GM18526 (cell line): ENCODE results near the gene USP12.

Source experiments
- POLR2A ChIP-seq: IDR thresholded peaks from 3 replicates; pipeline ENCODE4 v1.6.1; 2011; ENCODE audit not compliant: insufficient read length; ENCODE audit errors: extremely low read depth

The USP12 gene

DNA sequence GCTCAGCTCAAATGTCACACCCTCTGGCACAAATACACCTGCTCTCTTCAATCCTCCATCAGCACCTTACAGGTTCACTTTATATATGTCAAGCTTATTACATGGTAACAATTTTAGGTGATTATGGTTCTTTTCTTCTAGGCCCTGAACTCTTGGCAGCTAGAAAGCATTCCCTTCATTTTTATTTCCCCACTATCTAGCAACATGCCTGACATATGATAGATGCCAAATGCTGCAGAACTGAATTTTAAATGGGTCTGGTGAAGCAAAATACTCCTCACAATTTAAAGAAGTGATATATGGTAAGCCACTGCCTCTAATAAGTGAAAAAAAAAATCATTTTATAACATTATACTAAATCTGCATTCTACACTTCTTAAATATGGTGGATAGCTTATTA, 95.2 kb downstream of the USP12 start:
- TF ChIP-seq POLR2A: no peak

DNA sequence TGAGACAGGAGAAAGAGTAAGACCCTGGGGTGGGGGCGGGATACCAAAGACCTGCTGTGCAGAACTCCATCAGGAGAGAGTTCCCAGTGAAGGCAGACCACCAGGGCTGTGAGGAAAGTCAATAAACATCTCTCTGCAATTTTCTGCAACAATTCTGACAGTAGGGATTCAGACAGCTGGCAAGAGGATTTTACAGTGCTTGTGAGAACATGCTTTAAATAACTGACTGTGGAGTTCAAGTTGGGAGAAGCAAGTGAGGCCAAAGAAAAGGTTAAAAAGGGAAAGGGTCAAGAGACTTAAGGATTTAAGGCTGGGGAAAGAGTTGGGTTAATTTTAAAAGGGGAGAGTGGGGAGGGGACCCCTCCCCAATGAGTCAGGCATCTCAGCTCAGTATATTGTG, 98.4 kb downstream of the USP12 start:
- no peak for TF ChIP-seq POLR2A

DNA sequence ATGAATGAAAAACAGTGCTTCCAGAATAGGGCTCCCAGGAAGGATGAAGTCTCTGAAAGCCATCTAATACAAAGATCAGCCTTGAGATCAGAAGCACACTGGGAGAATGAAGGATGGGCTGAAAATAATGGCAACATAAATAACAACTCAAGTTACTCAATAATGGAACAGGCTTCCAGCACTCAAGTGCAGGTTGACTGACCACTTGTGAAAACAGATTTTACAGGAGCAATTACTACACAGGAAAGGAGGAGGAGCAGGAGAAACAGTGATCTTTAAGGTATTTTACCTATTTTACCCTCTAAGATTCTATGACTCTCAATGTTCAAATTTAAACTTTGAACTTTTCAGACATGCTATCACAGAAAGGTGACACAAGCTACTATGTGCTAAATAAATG, 106.0 kb downstream of the USP12 start:
- TF ChIP-seq POLR2A: no peak

DNA sequence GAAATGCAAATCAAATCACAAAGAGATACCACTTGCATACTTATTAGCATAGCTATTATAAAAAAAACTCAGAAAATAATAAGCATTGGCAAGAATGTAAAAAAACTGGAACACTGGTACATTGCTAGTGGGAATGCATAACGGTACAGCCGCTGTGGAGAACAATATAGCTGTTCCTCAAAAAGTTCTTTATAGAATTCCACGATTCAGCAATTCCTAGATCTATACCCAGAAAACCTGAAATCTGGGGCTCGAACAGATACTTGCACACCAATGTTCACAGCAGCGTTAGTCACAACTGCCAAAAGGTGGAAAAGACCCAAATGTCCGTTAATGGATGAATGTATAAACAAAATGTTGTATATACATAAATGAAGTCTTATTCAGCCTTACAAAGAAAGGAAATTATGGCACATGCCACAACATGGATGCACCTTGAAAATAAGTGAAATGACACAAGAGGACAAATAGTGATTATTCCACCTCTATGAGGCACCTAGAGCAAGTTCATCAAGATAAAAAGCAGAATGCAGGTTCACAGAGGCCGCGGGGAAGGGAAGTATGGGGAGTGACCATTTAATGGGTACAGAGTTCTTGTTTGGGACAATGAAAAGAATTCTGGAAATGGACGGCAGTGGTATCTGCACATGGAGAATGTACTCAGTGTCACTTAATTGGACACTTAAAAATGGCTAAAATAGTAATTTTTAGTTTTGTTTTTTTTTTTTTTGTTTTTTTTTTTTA, 107.2 kb downstream of the USP12 start:
- no peak for TF ChIP-seq POLR2A

DNA sequence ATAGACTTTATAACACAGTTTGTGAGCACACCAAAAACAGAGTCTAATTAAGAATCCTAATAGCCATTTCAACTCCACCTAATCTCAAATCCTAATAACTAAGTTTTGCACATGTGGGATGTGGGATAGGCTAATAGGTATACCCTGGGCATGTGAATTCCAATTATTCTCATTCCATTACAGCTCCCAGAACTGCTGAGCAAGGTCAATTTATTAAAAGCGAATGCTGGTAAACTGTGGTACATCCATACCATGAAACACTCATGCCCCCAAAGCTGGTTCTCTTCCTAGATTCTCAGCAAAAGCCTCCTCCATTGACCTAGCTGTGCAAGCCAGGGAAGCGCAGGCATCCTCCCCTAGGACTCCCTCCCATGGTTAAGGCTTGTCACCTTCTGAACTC, 113.8 kb downstream of the USP12 start:
- no peak for TF ChIP-seq POLR2A

DNA sequence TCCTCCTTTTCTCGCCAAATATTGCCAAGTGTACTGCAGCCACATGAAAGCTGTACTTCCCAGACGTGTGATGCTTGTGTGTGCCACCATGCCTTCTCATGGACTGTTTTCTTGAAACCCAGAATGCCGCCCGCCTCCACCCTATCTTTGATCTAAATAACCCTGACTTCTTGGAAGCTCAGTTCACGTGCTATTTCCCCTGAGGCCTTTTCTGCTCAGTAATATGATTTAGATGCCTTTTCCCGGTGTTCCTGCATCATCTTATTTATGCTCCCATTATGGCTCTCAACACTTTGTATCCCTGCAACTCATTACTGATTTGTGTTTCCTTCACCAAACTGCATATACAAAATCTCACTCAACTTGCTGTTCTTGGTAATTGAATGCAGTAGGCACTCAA, 116.1 kb downstream of the USP12 start:
- no peak for TF ChIP-seq POLR2A

DNA sequence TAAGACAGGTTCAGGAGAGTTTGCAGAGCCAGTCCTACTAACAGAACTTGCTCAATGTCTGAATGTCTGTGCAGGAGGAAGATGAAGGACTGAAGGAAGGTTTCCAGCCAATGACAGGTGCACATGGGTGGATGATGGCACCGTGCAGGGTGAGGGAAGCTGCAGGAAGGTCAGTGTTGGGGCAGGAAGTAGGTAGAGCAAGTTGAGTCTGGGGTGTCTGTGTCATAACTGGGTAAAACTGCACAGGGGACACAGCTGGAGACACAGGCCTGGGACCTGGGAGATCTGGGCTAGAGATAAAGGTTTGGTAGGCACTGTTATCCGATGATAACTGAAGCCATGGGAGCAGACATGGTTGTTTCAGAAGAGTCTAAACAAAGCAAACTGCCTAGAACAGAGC, 116.9 kb downstream of the USP12 start:
- TF ChIP-seq POLR2A: no peak

DNA sequence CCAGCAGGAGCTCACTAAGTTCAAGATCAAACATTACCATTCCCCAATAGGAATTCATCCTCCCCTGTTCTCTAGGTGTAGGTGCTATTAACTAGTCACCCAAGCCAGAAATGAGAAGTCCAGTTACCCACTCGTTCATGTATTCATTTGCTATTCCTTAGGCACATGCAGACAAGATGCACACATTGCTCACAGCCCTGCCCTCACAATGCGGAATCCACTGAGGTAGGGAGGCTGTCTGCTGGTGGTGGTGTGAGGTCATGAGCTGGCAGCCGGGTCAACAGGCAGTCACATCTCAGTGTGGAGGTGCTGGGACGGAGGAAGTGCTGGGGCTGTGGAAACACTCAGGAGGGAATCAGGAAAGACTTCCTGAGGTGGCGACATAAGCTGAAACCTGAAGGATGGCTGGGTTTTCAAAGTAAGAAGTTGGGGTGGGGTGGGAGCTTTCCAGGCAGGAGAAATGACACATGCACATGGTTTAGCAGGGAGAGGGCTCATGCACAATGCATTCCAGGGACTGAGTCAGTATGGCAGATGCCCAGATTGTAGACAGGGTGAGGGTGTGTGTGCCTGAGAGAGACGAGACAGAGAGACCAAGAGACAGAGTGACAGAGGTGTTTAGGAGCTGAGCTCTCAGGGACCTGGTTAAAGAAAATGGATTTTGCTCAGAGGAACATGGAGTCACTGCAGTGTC, 117.6 kb downstream of the USP12 start:
- TF ChIP-seq POLR2A: no peak

DNA sequence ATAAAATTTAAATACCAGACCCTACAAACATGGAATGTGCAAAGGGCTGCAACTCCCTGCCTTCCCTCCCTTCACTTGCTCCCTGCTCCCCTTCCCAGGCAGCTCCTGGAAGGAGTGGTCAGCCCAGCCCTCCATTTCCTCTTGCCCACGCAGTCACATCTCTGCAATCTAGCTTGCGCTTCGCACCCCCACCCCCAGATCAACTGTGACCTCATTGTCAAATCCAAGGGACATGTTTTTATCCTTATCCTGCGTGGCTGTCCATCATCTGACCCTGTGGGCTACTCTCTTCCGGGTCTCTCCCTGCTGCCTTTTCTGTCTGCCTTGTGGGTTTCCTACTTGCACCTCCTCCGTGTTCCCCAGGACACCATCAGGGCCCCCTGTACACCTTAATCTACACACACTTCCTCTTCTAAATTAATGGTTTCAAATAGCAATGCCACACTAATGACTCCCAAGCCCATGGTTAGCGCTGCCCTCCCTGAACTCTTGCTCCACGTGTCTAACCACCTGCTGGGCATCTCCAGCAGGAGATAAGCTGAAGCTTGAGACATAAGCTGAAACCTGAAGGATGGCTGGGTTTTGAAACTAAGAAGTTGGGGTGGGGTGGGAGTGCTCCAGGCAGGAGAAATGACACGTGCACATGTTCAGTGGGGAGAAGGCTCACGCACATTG, 118.3 kb downstream of the USP12 start:
- no peak for TF ChIP-seq POLR2A

DNA sequence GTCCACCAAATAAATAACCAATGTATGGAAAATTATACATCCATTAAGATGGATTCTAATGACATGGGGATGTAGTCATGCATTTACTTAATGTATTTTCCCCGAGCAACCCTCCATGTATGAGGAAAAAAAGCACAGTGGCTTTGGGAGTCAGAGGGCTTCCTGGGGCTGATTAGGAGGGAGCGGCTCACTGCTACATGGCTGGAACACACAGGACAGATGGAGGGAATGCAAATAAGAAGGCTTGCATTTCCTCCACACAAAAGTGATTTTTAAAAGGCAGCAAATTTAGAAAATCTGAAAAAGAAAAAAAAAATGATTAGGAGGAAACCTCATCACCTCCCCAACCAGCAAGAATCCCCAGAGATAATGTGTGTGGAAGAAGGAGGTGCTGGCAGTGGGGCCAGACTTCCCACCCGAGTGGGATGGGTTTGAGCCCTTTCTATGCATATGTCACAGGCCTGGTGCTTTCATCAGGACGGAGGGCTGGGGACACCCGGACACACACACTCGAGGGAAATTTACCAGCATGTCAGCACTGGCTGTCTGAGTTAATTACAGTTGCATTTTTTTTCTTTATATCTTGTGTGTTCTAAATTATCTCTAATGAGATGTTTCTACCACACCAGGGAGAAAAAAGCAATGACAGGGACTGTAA, 118.9 kb downstream of the USP12 start:
- no peak for TF ChIP-seq POLR2A

DNA sequence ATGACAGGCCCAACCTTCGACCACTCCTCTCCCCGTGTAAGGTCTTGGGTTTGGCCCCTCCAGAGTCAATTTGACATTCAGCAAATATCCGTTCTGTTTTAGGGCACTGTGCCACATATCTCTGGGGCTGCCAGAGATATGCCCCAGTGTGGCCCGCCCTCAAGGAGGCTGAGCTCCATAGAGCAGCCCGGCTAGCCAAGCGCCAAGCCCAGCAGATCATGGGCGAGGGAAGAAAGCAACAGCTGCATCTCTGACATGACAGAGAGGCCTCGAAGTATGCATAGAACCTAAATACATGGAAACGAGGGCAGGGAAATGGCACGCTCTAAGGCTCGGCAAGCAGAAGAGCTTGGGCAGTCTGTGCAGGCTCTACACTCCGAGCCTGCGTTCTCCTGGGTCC, 124.5 kb downstream of the USP12 start:
- no peak for TF ChIP-seq POLR2A

DNA sequence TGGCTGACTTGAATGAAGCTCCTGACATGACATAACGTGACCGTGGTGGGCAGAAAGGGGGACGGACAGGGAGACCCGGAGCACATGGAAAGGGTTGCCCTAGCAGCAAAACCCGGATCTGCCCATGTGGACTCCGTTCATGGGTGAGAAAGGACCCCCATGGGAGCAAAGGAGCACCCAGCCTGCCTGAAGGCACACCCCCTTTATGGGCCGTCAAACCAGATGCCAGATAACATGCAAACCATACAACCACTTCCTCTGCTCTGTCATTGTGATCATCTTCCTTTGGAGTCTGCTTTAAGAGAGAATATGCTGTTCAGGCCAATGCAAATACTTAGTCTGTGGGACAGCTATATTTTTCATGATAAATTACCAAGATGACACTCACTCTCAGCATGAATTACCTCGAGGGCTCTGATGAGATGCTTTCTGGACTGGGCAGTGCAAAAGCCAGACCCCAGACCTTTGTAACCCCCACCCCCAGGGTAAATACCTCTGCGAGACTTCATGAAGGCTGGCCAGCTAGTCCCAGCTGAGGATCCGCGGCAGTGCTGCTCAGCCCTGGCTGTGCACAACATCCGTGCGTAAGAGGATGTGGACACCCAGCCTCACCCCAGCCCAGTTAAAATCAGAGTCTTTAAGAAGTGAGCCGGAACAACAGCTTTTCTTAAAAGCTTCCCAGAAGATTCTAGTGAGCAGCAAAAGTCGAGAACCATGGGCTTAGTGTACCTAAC, 126.6 kb downstream of the USP12 start:
- TF ChIP-seq POLR2A: no peak

DNA sequence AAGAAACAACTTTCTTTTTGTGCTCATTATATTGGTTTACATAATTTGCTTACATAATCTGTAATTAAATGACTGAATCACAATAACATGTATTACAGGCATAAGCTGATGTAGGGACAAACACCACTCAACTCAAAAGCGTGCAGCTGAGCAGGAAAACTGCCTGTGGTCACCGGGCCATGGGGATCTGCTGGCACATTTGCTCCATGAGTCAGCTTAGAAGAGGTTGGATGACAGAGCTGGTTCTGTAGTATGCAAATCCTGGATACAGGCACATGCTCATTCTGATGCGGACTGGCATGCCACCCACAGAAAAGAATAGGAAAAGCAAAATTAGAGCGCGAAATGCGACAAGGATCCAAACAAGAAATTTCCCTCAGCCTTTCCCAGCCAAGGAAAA, 128.6 kb downstream of the USP12 start:
- TF ChIP-seq POLR2A: no peak

DNA sequence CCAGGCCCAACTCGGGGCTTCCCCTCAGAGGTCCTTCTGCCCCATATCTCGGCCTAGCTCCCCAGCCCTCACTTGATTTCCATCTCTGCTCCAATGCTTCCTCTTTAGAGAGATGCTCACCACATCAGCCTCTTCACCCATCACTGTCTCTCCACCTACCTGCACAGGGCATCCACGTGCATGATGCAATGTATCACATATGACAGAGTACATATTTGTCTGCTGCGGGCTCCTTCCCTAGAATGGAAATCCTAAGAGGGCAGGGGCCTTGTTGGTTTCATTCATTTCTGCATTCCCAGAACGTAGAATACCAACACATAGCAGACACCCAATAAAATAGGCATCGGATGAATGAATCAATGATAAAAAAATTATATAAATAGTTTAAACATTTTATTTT, 130.3 kb downstream of the USP12 start:
- TF ChIP-seq POLR2A: no peak

DNA sequence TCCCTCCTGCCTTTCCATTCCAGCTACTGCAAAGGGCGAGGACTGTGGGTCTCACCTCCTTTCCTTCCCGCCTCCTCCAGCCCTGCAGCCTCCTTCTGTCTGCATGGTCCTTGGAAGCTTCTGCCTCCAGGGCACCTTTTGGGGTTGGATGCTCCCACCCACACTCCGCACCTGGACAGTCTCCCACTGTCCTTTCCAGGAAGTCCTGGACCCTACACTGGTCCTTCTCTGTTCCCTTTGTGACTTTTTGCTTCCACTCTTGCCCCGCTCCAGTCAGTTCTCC, 130.8 kb downstream of the USP12 start:
- TF ChIP-seq POLR2A: no peak

DNA sequence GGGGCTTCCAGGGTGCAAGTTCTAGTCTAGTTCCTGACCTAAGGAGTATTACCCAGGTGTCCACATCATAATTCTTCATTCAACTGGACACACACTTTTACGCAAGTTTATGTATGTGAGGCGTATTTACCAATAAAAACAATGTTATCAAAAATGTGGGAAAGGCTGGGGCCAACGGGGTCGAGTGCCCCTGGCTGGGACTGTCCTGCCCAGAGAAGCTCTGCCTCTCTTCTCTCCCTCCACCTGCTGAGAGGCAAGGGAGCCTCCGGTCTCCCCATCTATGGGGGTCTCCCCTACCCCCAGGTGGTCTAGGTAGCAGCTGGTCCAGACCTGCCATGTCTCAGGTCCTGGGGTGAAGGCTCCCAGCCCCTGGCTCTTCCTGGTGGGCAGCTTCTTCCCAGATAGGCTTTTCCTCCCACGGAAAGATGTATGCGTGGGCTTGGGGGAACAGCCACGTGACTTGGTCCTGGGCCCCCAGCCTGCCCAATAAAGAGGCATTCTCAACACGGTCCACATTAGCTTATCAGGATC, 132.4 kb downstream of the USP12 start:
- TF ChIP-seq POLR2A: no peak

DNA sequence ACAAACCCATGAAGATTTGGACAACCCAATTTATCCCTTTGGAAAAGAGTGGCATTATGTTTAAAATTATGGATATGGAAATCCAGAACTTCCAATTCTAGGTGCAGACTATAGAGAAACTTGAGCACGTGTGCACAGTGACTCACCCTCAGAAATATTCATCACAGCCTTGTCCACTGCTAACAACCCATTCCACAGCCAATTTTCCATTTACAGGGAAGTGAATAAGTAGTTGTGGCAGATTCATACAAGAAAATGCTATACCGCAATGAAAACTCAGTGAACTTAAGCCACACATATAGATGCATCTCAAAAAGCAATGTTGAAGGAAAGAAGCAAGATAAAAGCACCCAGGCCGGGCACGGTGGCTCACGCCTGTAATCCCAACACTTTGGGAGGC, 133.3 kb downstream of the USP12 start:
- no peak for TF ChIP-seq POLR2A
